HepG2 (cell line): ENCODE measurements around the gene KIF23. TPM values are rescaled to one million over a fixed set of nuclear protein-coding genes. Genes with fewer than 3 reads are reported as not detected.

Experiments
- BRCA1 ChIP-seq: sonication (generic); formaldehyde crosslinking; IDR thresholded peaks from 2 replicates; pipeline ENCODE4 v1.4.0; 2020; ENCODE audit warnings: missing genetic modification reagents
- CC2D1A ChIP-seq: sonication (generic); formaldehyde crosslinking; IDR thresholded peaks from 2 replicates; pipeline ENCODE4 v1.8.1; 2023; ENCODE audit warnings: mild to moderate bottlenecking, missing genetic modification reagents
- GPN1 ChIP-seq: sonication (generic); formaldehyde crosslinking; IDR thresholded peaks from 2 replicates; pipeline ENCODE4 v1.5.1; 2020; ENCODE audit warnings: missing genetic modification reagents, borderline replicate concordance
- HNRNPLL ChIP-seq: fragments of 200-400 bp; formaldehyde crosslinking; IDR thresholded peaks from 2 replicates; pipeline ENCODE4 v1.6.1; 2017; ENCODE audit warnings: mild to moderate bottlenecking, low read depth, low read length; ENCODE audit not compliant: poor library complexity, severe bottlenecking
- IRF1 ChIP-seq: sonication (generic); formaldehyde crosslinking; IDR thresholded peaks from 2 replicates; pipeline ENCODE4 v1.4.0; 2020; ENCODE audit warnings: low read depth, mild to moderate bottlenecking, missing genetic modification reagents
- KLF16 ChIP-seq, 2 experiments: sonication (generic) in 1 of 2; formaldehyde crosslinking in 1 of 2; IDR thresholded peaks; 2 replicates each; pipeline versions ENCODE4 v1.6.1 to v1.8.0; 2016 to 2023; ENCODE audit warnings: missing genetic modification reagents in 2 of 2, missing compliant biosample characterization in 1 of 2
- NFIB ChIP-seq: sonication (generic); formaldehyde crosslinking; IDR thresholded peaks from 2 replicates; pipeline ENCODE4 v1.9.0; 2021; ENCODE audit warnings: missing genetic modification reagents, mild to moderate bottlenecking, borderline replicate concordance
- NFKB2 ChIP-seq: sonication (generic); formaldehyde crosslinking; IDR thresholded peaks from 2 replicates; pipeline ENCODE4 v1.4.0; 2020; ENCODE audit warnings: missing genetic modification reagents, borderline replicate concordance
- NR0B2 ChIP-seq: sonication (generic); formaldehyde crosslinking; IDR thresholded peaks from 2 replicates; pipeline ENCODE4 v1.4.0; 2020; ENCODE audit warnings: mild to moderate bottlenecking, missing genetic modification reagents
- NR2F2 ChIP-seq: IDR thresholded peaks from 2 replicates; pipeline ENCODE4 v1.6.1; 2012; ENCODE audit warnings: low read depth, inconsistent platforms, borderline replicate concordance
- RBM39 ChIP-seq: fragments of 200-400 bp; formaldehyde crosslinking; IDR thresholded peaks from one replicate; pipeline ENCODE4 v1.6.1; 2018; ENCODE audit warnings: antibody characterized with exemption, mild to moderate bottlenecking, low read depth, low read length; ENCODE audit not compliant: poor library complexity, severe bottlenecking
- RCOR2 ChIP-seq: IDR thresholded peaks from 2 replicates; pipeline ENCODE4 v1.6.1; 2016; ENCODE audit warnings: missing biosample characterization, missing genetic modification reagents
- TARDBP ChIP-seq: sonication (generic); formaldehyde crosslinking; IDR thresholded peaks from 2 replicates; pipeline ENCODE4 v1.8.0; 2022; ENCODE audit warnings: mild to moderate bottlenecking, missing genetic modification reagents
- ZNF337 ChIP-seq: sonication (generic); formaldehyde crosslinking; IDR thresholded peaks from 2 replicates; pipeline ENCODE4 v1.5.1; 2020; ENCODE audit warnings: missing genetic modification reagents, low read depth, mild to moderate bottlenecking, borderline replicate concordance
- ZNF44 ChIP-seq: sonication (generic); formaldehyde crosslinking; IDR thresholded peaks from 2 replicates; pipeline ENCODE4 v1.5.1; 2020; ENCODE audit warnings: mild to moderate bottlenecking, missing genetic modification reagents
- ZNF574 ChIP-seq: sonication (generic); formaldehyde crosslinking; IDR thresholded peaks from 2 replicates; pipeline ENCODE4 v1.4.0; 2020; ENCODE audit warnings: missing genetic modification reagents
- polyA plus RNA-seq, 8 experiments: library from polyadenylated mRNA; depleted of rRNA in 3 of 8; stranded (reverse) in 7 of 8; unstranded in 1 of 8; fragments of >200 nt; fragmentation: Illumina TruSeq in 4 of 8; extraction: Trizol in 4 of 8; gene quantifications; 2 replicates each; pipeline versions ENCODE4 v1.2.1 to v1.2.3, GENCODE V29; 2011 to 2016; ENCODE audit warnings: low read depth in 4 of 8, missing spikeins in 1 of 8, mixed read lengths in 1 of 8; ENCODE audit not compliant: insufficient read depth in 1 of 8
- total RNA-seq, 5 experiments: library from RNA; depleted of rRNA; stranded (reverse); fragments of >200 nt; fragmentation: Illumina TruSeq; extraction: Trizol; gene quantifications; 2 replicates each; pipeline ENCODE4 v1.2.3, GENCODE V29; 2016; ENCODE audit warnings: low read depth in 1 of 5
- TF ChIP-seq, protein P1 (sequence below), 2 experiments: sonication (generic) in 1 of 2; formaldehyde crosslinking in 1 of 2; IDR thresholded peaks; 2 replicates each; pipeline versions ENCODE4 v1.4.0 to v1.6.1; 2018 to 2020; ENCODE audit warnings: missing genetic modification reagents in 2 of 2, borderline replicate concordance in 1 of 2, low read depth in 1 of 2, mild to moderate bottlenecking in 1 of 2, missing biosample characterization in 1 of 2

The KIF23 gene
- total and polyA plus RNA-seq, 2 of the 13 experiments (the other 11 are each of a cell fraction or from before 2014, with no cell fraction given): 11.3 to 38.1 TPM

DNA sequence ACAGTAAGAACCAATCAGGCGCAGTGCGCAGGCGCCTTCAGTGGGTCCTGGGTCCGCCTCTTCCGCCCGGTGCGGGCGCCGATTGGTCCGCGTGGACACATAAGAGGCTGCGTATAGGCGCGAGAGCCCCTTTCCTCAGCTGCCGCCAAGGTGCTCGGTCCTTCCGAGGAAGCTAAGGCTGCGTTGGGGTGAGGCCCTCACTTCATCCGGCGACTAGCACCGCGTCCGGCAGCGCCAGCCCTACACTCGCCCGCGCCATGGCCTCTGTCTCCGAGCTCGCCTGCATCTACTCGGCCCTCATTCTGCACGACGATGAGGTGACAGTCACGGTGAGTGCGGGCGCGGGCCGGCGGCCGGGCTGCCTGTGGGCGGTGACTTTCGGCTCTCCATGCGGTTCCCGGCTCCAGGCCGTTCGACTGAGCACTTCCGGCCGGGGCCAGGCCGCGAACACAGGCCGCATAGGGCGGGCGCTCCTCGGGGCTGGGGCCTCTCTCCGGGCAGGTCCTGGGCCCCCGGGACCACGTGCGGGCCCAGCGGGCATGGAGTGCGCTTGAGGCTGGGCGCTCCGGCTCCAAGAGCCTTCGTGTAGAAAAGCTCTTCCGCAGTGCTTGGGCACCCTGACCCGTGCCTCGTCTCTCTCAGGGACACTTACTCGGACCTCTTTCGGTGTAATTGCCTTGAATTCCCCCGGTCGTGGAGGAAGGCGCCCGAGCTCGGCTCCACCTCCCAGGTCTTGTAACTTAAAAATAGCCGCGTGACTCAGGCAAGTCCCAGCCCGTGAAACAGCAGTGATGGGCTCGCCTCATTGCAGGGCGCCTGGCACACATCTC, 38.8 kb downstream of the KIF23 start, which contains the start of gene RPLP1 (continued):
- TF ChIP-seq HNRNPLL: peak; percentile 74
- TF ChIP-seq ZNF574 (CRISPR knock-in tag): peak; percentile 89
- peak; percentile 98 for TF ChIP-seq RBM39
- no peak for TF ChIP-seq NR2F2
- TF ChIP-seq NFIB: 0 out of 2 replicates have a peak, but pooled peaks have one; percentile 80
- TF ChIP-seq TARDBP (CRISPR knock-in tag): peak; percentile 70; the same call in 1 of the 2 replicates
- TF ChIP-seq BRCA1 (CRISPR knock-in tag): peak; percentile 94
- TF ChIP-seq NR0B2 (CRISPR knock-in tag): peak; percentile 71; the same call in 1 of the 2 replicates
- peak; percentile 56; the same call in 1 of the 2 replicates for TF ChIP-seq NFKB2 (CRISPR knock-in tag)
- TF ChIP-seq ZNF337 (CRISPR knock-in tag): no peak
- TF ChIP-seq KLF16 (CRISPR knock-in tag; IDR thresholded peaks at IDR 0.05): peak in 1 of 2 experiments; percentile 87; a peak in 2 of 4 replicates
- TF ChIP-seq RCOR2 (CRISPR knock-in tag): no peak
- peak; percentile 66; the same call in 1 of the 2 replicates for TF ChIP-seq CC2D1A (CRISPR knock-in tag)
- TF ChIP-seq ZNF44 (CRISPR knock-in tag): no peak
- TF ChIP-seq GPN1 (CRISPR knock-in tag): no peak
- TF ChIP-seq, protein P1, sequence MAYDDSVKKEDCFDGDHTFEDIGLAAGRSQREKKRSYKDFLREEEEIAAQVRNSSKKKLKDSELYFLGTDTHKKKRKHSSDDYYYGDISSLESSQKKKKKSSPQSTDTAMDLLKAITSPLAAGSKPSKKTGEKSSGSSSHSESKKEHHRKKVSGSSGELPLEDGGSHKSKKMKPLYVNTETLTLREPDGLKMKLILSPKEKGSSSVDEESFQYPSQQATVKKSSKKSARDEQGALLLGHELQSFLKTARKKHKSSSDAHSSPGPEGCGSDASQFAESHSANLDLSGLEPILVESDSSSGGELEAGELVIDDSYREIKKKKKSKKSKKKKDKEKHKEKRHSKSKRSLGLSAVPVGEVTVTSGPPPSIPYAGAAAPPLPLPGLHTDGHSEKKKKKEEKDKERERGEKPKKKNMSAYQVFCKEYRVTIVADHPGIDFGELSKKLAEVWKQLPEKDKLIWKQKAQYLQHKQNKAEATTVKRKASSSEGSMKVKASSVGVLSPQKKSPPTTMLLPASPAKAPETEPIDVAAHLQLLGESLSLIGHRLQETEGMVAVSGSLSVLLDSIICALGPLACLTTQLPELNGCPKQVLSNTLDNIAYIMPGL (CRISPR knock-in tag; IDR thresholded peaks at IDR 0.05; ENCODE audit: borderline replicate concordance in 1 of 2, low read depth in 1 of 2): peak in 1 of 2 experiments; percentile 78; a peak in 2 of 4 replicates
- TF ChIP-seq IRF1 (CRISPR knock-in tag): no peak
